ENCODE data around the gene VGLL4.

DNA sequence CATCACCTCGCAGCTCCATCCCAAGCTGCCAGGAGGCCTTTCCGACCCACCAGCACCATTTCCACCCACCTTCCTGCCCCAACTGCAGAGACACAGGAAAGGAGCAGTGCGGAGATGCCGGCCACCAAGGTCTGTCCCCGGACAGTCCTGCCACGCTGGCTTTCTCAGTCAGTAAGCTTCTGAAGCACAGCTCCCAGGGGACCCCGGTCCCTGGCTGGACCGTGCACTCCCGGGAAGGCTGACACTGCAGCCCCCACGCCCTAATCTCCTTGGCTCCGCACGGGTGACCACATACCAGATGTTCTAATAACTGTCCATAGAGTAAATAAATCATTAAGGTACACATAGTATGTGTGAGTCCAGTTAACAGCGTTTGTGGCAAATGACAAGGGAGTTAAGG is 73.5 kb downstream of the VGLL4 start:
- TF ChIP-seq, protein P1, sequence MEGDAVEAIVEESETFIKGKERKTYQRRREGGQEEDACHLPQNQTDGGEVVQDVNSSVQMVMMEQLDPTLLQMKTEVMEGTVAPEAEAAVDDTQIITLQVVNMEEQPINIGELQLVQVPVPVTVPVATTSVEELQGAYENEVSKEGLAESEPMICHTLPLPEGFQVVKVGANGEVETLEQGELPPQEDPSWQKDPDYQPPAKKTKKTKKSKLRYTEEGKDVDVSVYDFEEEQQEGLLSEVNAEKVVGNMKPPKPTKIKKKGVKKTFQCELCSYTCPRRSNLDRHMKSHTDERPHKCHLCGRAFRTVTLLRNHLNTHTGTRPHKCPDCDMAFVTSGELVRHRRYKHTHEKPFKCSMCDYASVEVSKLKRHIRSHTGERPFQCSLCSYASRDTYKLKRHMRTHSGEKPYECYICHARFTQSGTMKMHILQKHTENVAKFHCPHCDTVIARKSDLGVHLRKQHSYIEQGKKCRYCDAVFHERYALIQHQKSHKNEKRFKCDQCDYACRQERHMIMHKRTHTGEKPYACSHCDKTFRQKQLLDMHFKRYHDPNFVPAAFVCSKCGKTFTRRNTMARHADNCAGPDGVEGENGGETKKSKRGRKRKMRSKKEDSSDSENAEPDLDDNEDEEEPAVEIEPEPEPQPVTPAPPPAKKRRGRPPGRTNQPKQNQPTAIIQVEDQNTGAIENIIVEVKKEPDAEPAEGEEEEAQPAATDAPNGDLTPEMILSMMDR (IDR thresholded peaks at IDR 0.05), result no peak
- TF ChIP-seq EZH2 (IDR thresholded peaks at IDR 0.05; ENCODE audit: borderline replicate concordance, insufficient read depth, low read depth, low read length, poor library complexity, severe bottlenecking), result no peak

Measured in B cell (primary cell).